GM08714 (cell line): ENCODE data around the gene DISP2.

ENCODE experiments used
- H3K4me3 ChIP-seq: fragments of 200-500 bp; sonication (Bioruptor generic); 2 replicates; pipeline ENCODE4 v1.5.1; 2014; ENCODE audit warnings: mild to moderate bottlenecking, low read length, inconsistent platforms
- ZNF274 ChIP-seq: IDR thresholded peaks from 2 replicates; pipeline ENCODE4 v1.6.1; 2012; ENCODE audit warnings: mild to moderate bottlenecking, low read depth, low read length

DISP2 gene

GRCh38 chr15:40369971-40370370, 12.0 kb downstream of the DISP2 start:
- TF ChIP-seq ZNF274 = no peak
- no peak overlapping the region for H3K4me3 ChIP-seq

- H3K4me3 ChIP-seq = no peak overlapping the region
- no peak for TF ChIP-seq ZNF274
These were observed 15.0 kb downstream of the DISP2 start for GRCh38 chr15:40372981-40373380.

- no peak overlapping the region for H3K4me3 ChIP-seq
- TF ChIP-seq ZNF274 = no peak
These were observed 19.6 kb downstream of the DISP2 start for GRCh38 chr15:40377606-40378005.

- no peak for TF ChIP-seq ZNF274
- H3K4me3 ChIP-seq = no peak overlapping the region
These were observed 21.4 kb downstream of the DISP2 start for GRCh38 chr15:40379374-40379773.

GRCh38 chr15:40379853-40380252, 21.8 kb downstream of the DISP2 start:
- no peak for TF ChIP-seq ZNF274

GRCh38 chr15:40380636-40381035, 22.6 kb downstream of the DISP2 start:
- no peak for TF ChIP-seq ZNF274

More at GRCh38 chr15:40379853-40380252, 21.8 kb downstream of the DISP2 start:
- no peak overlapping the region for H3K4me3 ChIP-seq

GRCh38 chr15:40381818-40382529, 24.0 kb downstream of the DISP2 start:
- no peak for TF ChIP-seq ZNF274
- H3K4me3 ChIP-seq = no peak overlapping the region

More at GRCh38 chr15:40380636-40381035, 22.6 kb downstream of the DISP2 start:
- H3K4me3 ChIP-seq = no peak overlapping the region

GRCh38 chr15:40382580-40383456, 24.8 kb downstream of the DISP2 start, which contains the start of gene KNSTRN:
TSS of gene KNSTRN (plus strand) at chr15:40382721. CDS start at chr15:40382836, 115 bp downstream.
- peak within 1 kb of the TSS; percentile 87 for H3K4me3 ChIP-seq
- TF ChIP-seq ZNF274 = no peak

GRCh38 chr15:40386480-40386879, 28.5 kb downstream of the DISP2 start:
- no peak for TF ChIP-seq ZNF274
- H3K4me3 ChIP-seq = no peak overlapping the region

- no peak for TF ChIP-seq ZNF274
- H3K4me3 ChIP-seq = no peak overlapping the region
These were observed 31.2 kb downstream of the DISP2 start for GRCh38 chr15:40388941-40389823.

GRCh38 chr15:40389824-40390595, 32.0 kb downstream of the DISP2 start:
- no peak overlapping the region for H3K4me3 ChIP-seq
- TF ChIP-seq ZNF274 = no peak

- H3K4me3 ChIP-seq = no peak overlapping the region
- TF ChIP-seq ZNF274 = no peak
These were observed 35.2 kb downstream of the DISP2 start for GRCh38 chr15:40392986-40393948.
